Activated CD4-positive, alpha-beta T cell treated with anti-CD3 and anti-CD28 coated beads, Interleukin-2, amount 50 U/mL, for 24 hours (primary cell): ENCODE results near the gene SCYL2.
"Not testable (repeated sequence)": the region's sequence is repeated elsewhere in the genome, so short reads cannot be mapped to it uniquely, and the experiment has no call there.

ENCODE experiments used
- DNase-seq, 2 donors: peaks; one replicate each; pipeline ENCODE4 v3.0.0-alpha.2; 2020; ENCODE audit warnings: low read depth in 1 of 2, low spot score in 1 of 2

The SCYL2 gene, protein sequence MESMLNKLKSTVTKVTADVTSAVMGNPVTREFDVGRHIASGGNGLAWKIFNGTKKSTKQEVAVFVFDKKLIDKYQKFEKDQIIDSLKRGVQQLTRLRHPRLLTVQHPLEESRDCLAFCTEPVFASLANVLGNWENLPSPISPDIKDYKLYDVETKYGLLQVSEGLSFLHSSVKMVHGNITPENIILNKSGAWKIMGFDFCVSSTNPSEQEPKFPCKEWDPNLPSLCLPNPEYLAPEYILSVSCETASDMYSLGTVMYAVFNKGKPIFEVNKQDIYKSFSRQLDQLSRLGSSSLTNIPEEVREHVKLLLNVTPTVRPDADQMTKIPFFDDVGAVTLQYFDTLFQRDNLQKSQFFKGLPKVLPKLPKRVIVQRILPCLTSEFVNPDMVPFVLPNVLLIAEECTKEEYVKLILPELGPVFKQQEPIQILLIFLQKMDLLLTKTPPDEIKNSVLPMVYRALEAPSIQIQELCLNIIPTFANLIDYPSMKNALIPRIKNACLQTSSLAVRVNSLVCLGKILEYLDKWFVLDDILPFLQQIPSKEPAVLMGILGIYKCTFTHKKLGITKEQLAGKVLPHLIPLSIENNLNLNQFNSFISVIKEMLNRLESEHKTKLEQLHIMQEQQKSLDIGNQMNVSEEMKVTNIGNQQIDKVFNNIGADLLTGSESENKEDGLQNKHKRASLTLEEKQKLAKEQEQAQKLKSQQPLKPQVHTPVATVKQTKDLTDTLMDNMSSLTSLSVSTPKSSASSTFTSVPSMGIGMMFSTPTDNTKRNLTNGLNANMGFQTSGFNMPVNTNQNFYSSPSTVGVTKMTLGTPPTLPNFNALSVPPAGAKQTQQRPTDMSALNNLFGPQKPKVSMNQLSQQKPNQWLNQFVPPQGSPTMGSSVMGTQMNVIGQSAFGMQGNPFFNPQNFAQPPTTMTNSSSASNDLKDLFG

DNA sequence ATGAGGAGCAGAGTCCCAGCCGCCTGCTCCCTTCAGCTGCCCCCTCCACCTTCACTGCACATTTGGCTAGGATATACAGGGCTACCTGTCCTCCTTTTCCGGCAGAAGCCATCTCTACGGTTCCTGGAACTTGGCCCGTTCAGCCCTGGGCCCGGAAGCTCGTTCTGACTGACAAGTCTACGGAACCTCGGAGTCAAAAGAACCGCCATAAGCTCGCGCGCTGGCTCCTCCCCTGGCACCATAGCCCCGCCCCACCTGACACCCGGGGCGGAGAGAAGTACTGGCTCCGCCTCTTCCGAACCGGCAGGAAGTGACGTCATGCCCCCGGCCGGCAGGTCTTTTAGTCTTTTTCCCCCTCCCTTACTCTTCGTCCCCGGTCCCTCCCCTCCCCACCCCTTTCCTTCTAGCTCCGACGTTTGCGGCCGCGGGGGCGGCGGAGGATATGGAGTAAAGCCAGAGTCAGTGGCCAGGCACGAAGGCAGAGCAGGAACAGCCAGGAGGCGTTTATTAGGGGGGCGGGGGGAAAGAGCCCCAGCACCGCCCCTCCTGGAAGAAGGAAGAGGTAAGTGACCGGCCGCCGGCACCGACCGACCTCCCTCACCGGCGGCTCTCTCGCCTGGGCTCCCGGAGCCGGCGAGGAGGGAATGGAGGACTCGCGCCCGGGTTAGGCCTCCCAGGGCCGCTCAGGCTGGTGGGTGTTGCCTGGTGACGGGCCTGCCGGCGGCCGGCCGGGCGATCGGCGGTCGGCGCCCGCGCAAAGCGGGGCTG is at the start of gene SCYL2, which contains the start of gene DEPDC4:
SCYL2 (plus strand) TSS at position 343 of the 768 bp plus-strand sequence. CDS start 15,794 bp downstream, outside the sequence.
DEPDC4 (minus strand) TSS at position 245 of the 768 bp plus-strand sequence; CDS start at position 242, 3 bp downstream.
- peak; percentile 90 to 94 for DNase-seq

DNA sequence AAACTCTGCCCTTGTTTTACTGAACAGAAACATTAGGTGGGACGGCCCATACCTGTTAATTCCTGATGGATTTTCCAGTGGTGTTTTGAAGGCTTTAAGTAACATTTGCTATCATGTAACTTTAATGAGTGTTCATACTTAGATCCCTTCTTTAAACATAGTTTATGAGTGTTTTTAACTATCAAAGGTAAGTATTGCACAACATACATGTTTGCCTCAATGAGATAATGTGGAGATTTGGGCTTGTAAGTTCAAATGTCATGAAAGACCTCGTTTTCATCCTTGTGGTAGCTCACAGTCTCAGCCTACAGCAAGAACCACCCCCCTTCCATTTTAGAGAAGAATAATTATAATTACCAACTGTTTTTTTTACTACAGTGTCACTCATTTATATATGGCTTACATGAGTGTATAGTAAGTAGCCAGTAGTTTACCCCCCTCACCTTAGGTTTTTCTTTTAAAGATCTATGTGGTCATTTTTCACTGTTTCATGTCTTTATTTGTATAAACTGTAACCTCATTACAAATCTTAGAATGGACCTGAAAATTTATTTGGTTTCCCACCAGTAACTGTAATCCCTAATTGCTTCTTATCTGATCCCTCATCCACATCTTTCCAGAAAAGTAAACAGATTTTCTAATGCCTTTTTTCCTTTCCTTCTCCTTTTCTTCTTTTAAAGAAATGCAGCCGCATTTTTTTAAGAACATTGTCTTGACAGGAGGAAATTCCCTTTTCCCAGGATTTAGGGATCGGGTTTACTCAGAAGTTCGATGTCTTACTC is 47.5 kb upstream of the SCYL2 start:
- DNase-seq: no peak

DNA sequence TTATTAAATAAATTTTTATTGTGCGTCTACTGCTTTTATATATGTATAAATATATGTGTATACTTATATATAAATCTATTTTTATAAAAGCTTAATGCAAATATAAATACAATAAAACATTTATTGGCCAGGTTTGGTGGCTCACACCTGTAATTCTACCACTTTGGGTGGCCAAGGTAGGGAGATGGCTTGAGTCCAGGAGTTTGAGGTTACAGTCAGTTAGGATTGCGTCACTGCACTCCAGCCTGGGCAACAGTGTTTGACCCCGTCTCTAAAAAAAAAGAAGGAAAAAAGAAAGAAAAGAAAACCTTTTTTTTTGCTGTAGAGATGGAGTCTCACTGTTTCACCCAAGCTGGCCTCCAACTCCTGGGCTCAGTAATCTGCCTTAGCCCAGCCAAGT is 45.5 kb upstream of the SCYL2 start:
- DNase-seq: no peak

DNA sequence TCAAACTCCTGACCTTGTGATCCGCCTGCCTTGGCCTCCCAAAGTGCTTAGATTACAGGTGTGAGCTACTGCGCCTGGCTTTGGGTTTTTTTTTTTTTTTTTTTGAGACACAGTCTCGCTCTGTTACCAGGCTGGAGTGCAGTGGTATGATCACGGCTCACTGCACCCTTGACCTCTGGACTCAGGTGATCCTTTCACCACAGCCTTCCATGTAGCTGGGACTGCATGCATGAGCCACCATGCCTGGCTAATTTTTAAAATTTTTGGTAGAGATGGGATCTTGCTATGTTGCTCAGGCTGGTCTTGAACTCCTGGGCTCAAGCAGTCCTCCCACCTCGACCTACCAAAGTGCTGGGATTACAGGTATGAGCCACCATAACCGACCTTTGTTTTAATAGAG is 44.8 kb upstream of the SCYL2 start:
- DNase-seq: not testable (repeated sequence)

DNA sequence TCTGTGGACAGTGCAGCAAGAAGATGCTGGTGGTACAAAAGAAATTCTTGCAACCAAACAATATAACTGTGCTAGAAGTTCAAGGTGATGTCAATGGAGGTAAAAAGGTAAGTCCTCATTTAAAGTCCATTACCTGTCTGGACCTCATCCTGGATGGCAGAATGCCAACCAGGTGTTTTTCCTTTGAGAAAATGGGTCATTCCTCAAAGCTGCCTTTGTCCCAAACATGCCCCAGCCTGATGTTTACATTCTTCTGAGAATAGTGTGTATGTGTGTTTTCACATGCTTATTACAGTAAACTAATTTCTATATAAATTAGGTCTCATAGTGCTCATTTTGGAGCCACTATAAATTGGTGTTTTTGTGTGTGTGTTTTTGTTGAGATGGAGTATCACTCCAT is 41.5 kb upstream of the SCYL2 start:
- no peak for DNase-seq

DNA sequence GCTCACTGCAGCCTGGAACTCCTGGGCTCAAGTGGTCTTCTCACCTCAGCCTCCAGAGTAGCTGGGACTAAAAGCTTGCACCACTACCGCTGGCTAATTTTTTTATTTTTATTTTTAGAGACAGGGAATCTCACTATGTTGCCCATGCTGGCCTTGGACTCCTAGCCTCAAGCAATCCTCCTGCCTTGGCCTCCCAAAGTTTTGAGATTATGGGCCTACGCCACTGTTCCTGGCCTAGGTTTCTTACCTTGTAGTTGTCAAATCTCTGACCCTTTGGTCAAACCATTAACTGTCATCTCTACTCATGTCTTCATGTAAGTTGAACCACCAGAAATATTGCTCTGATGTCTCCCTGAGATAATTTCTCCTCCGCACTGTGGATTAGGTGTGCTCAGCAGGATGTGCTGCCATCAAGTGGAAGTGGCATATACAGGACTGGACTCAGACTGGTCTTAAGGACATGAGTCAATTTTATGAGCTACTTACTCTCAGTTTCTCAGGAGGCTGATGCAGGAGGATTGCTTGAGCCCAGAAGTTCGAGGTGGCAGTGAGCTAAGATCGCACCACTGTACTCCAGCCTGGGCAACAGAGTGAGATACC is 37.8 kb upstream of the SCYL2 start:
- DNase-seq: no peak

DNA sequence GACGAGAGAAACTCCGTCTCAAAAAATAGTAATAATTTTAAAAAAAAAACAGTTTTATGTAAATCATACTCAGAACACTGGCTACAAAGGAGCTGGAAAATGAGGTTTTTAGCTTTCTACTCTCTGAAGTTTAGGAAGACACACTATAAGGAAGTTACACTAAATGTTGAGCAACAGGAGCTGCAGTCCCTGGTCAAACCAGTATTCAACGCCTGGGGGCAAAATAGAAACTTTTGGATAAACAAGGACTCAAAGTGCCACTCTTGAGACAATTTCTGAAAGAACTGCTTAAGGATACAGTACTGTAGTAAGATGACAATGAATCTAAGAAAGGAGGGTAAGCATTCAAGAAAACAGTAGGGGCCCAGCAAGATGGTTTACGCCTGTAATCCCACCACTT is 37.1 kb upstream of the SCYL2 start:
- DNase-seq: no peak

DNA sequence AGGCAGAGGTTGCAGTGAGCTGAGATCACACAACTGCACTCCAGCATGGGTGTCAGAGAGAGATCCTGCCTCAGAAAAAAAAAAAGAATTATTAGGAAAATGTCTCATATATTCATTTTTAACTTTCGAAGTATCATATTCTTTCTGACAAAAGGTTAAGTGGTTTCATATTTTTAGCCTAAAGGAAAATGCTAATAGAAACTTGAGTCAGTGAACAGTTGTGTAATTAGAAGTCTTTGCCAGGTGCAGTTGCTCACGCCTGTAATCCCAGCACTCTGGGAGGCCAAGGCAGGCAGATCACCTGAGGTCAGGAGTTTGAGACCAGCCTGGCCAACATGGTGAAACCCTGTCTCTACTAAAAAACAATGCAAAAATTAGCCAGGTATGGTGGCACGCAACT is 35.1 kb upstream of the SCYL2 start:
- DNase-seq: not testable (repeated sequence)

GRCh38 chr12:100234166-100234565 is 32.8 kb upstream of the SCYL2 start:
- no peak for DNase-seq

GRCh38 chr12:100234591-100235304 is 32.2 kb upstream of the SCYL2 start:
- DNase-seq: no peak

GRCh38 chr12:100238801-100239200 is 28.2 kb upstream of the SCYL2 start:
- no peak for DNase-seq

GRCh38 chr12:100239589-100239988 is 27.4 kb upstream of the SCYL2 start:
- no peak for DNase-seq

GRCh38 chr12:100243137-100243536 is 23.8 kb upstream of the SCYL2 start:
- no peak for DNase-seq

GRCh38 chr12:100247765-100248164 is 19.2 kb upstream of the SCYL2 start:
- DNase-seq: no peak

DNA sequence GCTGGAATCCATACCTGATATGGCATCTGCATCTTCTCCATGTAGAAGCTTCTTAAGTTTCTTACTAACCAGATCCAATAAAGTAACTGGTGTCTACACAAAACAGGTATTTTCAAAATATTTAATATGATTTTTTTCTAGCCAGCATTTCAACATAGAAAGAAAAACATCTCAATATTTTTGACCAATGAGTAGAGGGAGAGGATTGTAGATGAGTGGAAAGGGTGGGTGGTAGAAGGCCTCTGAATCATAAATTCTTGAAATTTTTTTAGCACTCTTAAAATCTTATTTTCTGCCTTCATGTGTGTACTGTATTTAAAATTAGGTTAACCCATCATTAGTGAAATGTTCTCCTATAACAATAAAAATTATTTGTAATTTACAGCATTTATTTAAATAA is 18.1 kb upstream of the SCYL2 start:
- DNase-seq: no peak

GRCh38 chr12:100249941-100250340 is 17.0 kb upstream of the SCYL2 start:
- no peak for DNase-seq

DNA sequence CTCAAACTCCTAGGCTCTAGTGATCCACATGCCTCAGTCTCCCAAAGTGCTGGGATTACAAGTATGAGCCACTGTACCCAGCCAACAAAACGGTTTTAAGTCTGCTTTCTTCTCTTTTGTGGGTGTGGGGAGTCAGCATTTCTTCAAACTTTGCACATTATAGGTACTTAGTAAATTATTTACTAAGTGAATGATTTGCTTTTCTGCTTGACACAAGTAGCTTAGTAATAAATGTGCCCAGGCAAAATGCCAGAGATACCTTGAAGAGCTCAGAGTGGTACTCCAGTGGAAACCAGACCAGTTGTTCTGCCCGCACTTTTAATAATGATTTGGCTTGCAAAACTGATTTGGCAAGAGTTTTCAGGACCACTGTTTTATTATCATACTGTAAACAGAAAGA is 15.1 kb upstream of the SCYL2 start:
- DNase-seq: no peak

DNA sequence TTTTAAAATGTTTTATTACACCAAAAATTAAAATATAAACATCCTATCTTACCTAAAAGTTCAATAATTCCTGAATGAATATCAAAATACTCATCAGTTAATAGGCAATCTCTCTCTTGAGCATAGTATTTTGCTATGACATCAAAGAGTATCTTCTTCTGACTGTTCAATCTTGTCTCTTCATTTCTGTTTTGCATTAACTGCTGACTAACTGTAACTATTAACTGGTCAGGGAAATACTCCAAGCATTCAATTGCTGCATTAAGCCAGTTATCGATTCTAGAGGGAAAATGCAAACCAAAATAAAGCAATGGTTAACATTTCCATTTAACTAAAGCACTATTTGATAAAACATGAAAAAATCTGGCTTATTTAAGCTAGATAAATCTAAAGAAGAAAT is 13.5 kb upstream of the SCYL2 start:
- no peak for DNase-seq

GRCh38 chr12:100254876-100255275 is 12.1 kb upstream of the SCYL2 start:
- DNase-seq: no peak
